WTC11 (cell line): ENCODE data around the gene TMPRSS6. TPM values are rescaled to one million over a fixed set of nuclear protein-coding genes. Genes with fewer than 3 reads are reported as not detected.

Source experiments
- ATAC-seq: fragments of 200-7000 bp; cut with Tn5 transposase; 2 replicates; pipeline ENCODE4 v1.10.0; 2021; ENCODE audit warnings: mild to moderate bottlenecking, moderate library complexity
- CTCF ChIA-PET: fragments of 300-600 bp; sonication (Branson Sonifier 250); formaldehyde crosslinking; loops from one replicate; lab custom pipeline; 2021; ENCODE audit warnings: antibody characterized with exemption; lab: Charles Lee
- POLR2A ChIA-PET: fragments of 350-600 bp; sonication (Branson Sonifier 250); formaldehyde crosslinking; loops from one replicate; lab custom pipeline; 2021; ENCODE audit warnings: antibody characterized with exemption; lab: Charles Lee
- DNase-seq: peaks from one replicate; pipeline ENCODE4 v3.0.0; 2021; ENCODE audit warnings: low spot score
- H3K27ac Mint-ChIP-seq: 2 replicates; pipeline ENCODE4 v1.8.0; 2021; ENCODE audit warnings: mixed read lengths
- H3K27me3 Mint-ChIP-seq: 2 replicates; pipeline ENCODE4 v1.8.0; 2021; ENCODE audit warnings: low read depth, mild to moderate bottlenecking, moderate library complexity, mixed read lengths
- H3K36me3 Mint-ChIP-seq: 2 replicates; pipeline ENCODE4 v1.8.0; 2021; ENCODE audit warnings: mixed read lengths
- H3K4me1 Mint-ChIP-seq: 2 replicates; pipeline ENCODE4 v1.8.0; 2022; ENCODE audit warnings: mixed read lengths
- H3K4me3 Mint-ChIP-seq: 2 replicates; pipeline ENCODE4 v1.8.0; 2021; ENCODE audit warnings: mild to moderate bottlenecking, moderate library complexity, mixed read lengths
- H3K9me3 Mint-ChIP-seq: 2 replicates; pipeline ENCODE4 v1.8.0; 2021; ENCODE audit warnings: mixed read lengths
- CBFB ChIP-seq: sonication (generic); formaldehyde crosslinking; IDR thresholded peaks from 2 replicates; pipeline ENCODE4 v1.8.1; 2022; ENCODE audit warnings: mild to moderate bottlenecking, low read depth, missing genetic modification reagents
- E2F4 ChIP-seq: sonication (generic); formaldehyde crosslinking; IDR thresholded peaks from 2 replicates; pipeline ENCODE4 v1.8.1; 2022; ENCODE audit warnings: low read depth, mild to moderate bottlenecking, moderate library complexity, missing genetic modification reagents, borderline replicate concordance
- ELF4 ChIP-seq: sonication (generic); formaldehyde crosslinking; IDR thresholded peaks from 2 replicates; pipeline ENCODE4 v1.8.1; 2022; ENCODE audit warnings: low read depth, mild to moderate bottlenecking, moderate library complexity, missing genetic modification reagents
- ETV6 ChIP-seq: sonication (generic); formaldehyde crosslinking; IDR thresholded peaks from 2 replicates; pipeline ENCODE4 v1.8.1; 2022; ENCODE audit warnings: mild to moderate bottlenecking, missing genetic modification reagents
- FOXK1 ChIP-seq: sonication (generic); formaldehyde crosslinking; IDR thresholded peaks from 2 replicates; pipeline ENCODE4 v1.8.0; 2022; ENCODE audit warnings: mild to moderate bottlenecking, moderate library complexity, missing genetic modification reagents
- GABPB1 ChIP-seq: sonication (generic); formaldehyde crosslinking; IDR thresholded peaks from 2 replicates; pipeline ENCODE4 v1.8.1; 2023; ENCODE audit warnings: mild to moderate bottlenecking, missing genetic modification reagents
- HMGA2 ChIP-seq: fragments of 250-450 bp; sonication (Bioruptor Pico); IDR thresholded peaks from 2 replicates; pipeline ENCODE4 v1.4.0; 2021; ENCODE audit warnings: mild to moderate bottlenecking, moderate library complexity
- IRF2 ChIP-seq: sonication (generic); formaldehyde crosslinking; IDR thresholded peaks from 2 replicates; pipeline ENCODE4 v1.8.0; 2022; ENCODE audit warnings: low read depth, missing genetic modification reagents, borderline replicate concordance
- JAZF1 ChIP-seq: fragments of 250-450 bp; sonication (Bioruptor Pico); IDR thresholded peaks from 2 replicates; pipeline ENCODE4 v1.9.0; 2021; ENCODE audit warnings: moderate library complexity, mild to moderate bottlenecking, inconsistent platforms
- JUN ChIP-seq: sonication (generic); formaldehyde crosslinking; IDR thresholded peaks from 2 replicates; pipeline ENCODE4 v1.8.0; 2023; ENCODE audit warnings: mild to moderate bottlenecking, missing genetic modification reagents
- NFATC4 ChIP-seq: fragments of 250-450 bp; sonication (Bioruptor Pico); IDR thresholded peaks from 2 replicates; pipeline ENCODE4 v1.9.0; 2021; ENCODE audit warnings: mild to moderate bottlenecking
- NFYB ChIP-seq: sonication (generic); formaldehyde crosslinking; conservative IDR thresholded peaks from 2 replicates; pipeline ENCODE4 v1.8.0; 2022; ENCODE audit warnings: low read depth, missing genetic modification reagents
- SOX15 ChIP-seq: fragments of 250-450 bp; sonication (Bioruptor Pico); IDR thresholded peaks from 2 replicates; pipeline ENCODE4 v1.9.0; 2021; ENCODE audit warnings: mild to moderate bottlenecking
- TEAD4 ChIP-seq: sonication (generic); formaldehyde crosslinking; IDR thresholded peaks from 2 replicates; pipeline ENCODE4 v1.8.0; 2022; ENCODE audit warnings: mild to moderate bottlenecking, missing genetic modification reagents
- ZBTB43 ChIP-seq: sonication (generic); formaldehyde crosslinking; IDR thresholded peaks from 2 replicates; pipeline ENCODE4 v1.8.1; 2023; ENCODE audit warnings: mild to moderate bottlenecking, missing genetic modification reagents
- ZNF232 ChIP-seq: sonication (generic); formaldehyde crosslinking; IDR thresholded peaks from 2 replicates; pipeline ENCODE4 v1.8.0; 2022; ENCODE audit warnings: mild to moderate bottlenecking, missing genetic modification reagents
- ZNF263 ChIP-seq: sonication (generic); formaldehyde crosslinking; IDR thresholded peaks from 2 replicates; pipeline ENCODE4 v1.8.1; 2022; ENCODE audit warnings: low read depth, mild to moderate bottlenecking, moderate library complexity, missing genetic modification reagents
- ZNF317 ChIP-seq: sonication (generic); formaldehyde crosslinking; IDR thresholded peaks from 2 replicates; pipeline ENCODE4 v1.8.1; 2023; ENCODE audit warnings: low read depth, mild to moderate bottlenecking, moderate library complexity, missing genetic modification reagents, borderline replicate concordance
- total RNA-seq: library from RNA; stranded (reverse); gene quantifications from 3 replicates; pipeline ENCODE4 v1.2.3, GENCODE V29; 2021
- TF ChIP-seq, protein P1 (sequence below): sonication (generic); formaldehyde crosslinking; IDR thresholded peaks from 2 replicates; pipeline ENCODE4 v1.8.1; 2023; ENCODE audit warnings: mild to moderate bottlenecking, missing genetic modification reagents, moderate library complexity
- TF ChIP-seq, protein P2 (sequence below): fragments of 250-450 bp; sonication (Bioruptor Pico); IDR thresholded peaks from 2 replicates; pipeline ENCODE4 v1.9.0; 2021; ENCODE audit warnings: moderate library complexity, mild to moderate bottlenecking, inconsistent platforms, borderline replicate concordance
- TF ChIP-seq, protein P3 (sequence below): sonication (generic); formaldehyde crosslinking; IDR thresholded peaks from 2 replicates; pipeline ENCODE4 v1.8.1; 2023; ENCODE audit warnings: mild to moderate bottlenecking, missing genetic modification reagents, moderate library complexity
- TF ChIP-seq, protein P4 (sequence below): sonication (generic); formaldehyde crosslinking; IDR thresholded peaks from 2 replicates; pipeline ENCODE4 v1.8.1; 2023; ENCODE audit warnings: mild to moderate bottlenecking, moderate library complexity, missing genetic modification reagents
- TF ChIP-seq, protein P5 (sequence below): sonication (generic); formaldehyde crosslinking; IDR thresholded peaks from 2 replicates; pipeline ENCODE4 v1.8.1; 2023; ENCODE audit warnings: mild to moderate bottlenecking, missing genetic modification reagents, borderline replicate concordance
- TF ChIP-seq, protein P6 (sequence below): fragments of 250-450 bp; sonication (Bioruptor Pico); IDR thresholded peaks from 2 replicates; pipeline ENCODE4 v1.9.0; 2021; ENCODE audit warnings: mild to moderate bottlenecking

The TMPRSS6 gene
- total RNA-seq, 1 experiment from 2014 or later = 0.11 TPM

GRCh38 chr22:37067428-37067827 is 42.1 kb downstream of the TMPRSS6 start:
- TF ChIP-seq IRF2 (CRISPR knock-in tag) = no peak
- TF ChIP-seq SOX15 (CRISPR knock-in tag) = no peak
- no peak for TF ChIP-seq NFYB (CRISPR knock-in tag)
- no peak for TF ChIP-seq ZNF317
- TF ChIP-seq ZNF232 (CRISPR knock-in tag) = no peak
- no peak for TF ChIP-seq ZBTB43
- TF ChIP-seq, protein P1, sequence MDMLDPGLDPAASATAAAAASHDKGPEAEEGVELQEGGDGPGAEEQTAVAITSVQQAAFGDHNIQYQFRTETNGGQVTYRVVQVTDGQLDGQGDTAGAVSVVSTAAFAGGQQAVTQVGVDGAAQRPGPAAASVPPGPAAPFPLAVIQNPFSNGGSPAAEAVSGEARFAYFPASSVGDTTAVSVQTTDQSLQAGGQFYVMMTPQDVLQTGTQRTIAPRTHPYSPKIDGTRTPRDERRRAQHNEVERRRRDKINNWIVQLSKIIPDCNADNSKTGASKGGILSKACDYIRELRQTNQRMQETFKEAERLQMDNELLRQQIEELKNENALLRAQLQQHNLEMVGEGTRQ (CRISPR knock-in tag) = no peak
- TF ChIP-seq, protein P2, sequence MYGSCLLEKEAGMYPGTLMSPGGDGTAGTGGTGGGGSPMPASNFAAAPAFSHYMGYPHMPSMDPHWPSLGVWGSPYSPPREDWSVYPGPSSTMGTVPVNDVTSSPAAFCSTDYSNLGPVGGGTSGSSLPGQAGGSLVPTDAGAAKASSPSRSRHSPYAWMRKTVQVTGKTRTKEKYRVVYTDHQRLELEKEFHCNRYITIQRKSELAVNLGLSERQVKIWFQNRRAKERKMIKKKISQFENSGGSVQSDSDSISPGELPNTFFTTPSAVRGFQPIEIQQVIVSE = no peak
- TF ChIP-seq JAZF1 (CRISPR knock-in tag) = no peak
- TF ChIP-seq, protein P3, sequence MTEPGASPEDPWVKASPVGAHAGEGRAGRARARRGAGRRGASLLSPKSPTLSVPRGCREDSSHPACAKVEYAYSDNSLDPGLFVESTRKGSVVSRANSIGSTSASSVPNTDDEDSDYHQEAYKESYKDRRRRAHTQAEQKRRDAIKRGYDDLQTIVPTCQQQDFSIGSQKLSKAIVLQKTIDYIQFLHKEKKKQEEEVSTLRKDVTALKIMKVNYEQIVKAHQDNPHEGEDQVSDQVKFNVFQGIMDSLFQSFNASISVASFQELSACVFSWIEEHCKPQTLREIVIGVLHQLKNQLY (CRISPR knock-in tag) = no peak
- TF ChIP-seq CBFB (CRISPR knock-in tag) = no peak
- TF ChIP-seq, protein P4, sequence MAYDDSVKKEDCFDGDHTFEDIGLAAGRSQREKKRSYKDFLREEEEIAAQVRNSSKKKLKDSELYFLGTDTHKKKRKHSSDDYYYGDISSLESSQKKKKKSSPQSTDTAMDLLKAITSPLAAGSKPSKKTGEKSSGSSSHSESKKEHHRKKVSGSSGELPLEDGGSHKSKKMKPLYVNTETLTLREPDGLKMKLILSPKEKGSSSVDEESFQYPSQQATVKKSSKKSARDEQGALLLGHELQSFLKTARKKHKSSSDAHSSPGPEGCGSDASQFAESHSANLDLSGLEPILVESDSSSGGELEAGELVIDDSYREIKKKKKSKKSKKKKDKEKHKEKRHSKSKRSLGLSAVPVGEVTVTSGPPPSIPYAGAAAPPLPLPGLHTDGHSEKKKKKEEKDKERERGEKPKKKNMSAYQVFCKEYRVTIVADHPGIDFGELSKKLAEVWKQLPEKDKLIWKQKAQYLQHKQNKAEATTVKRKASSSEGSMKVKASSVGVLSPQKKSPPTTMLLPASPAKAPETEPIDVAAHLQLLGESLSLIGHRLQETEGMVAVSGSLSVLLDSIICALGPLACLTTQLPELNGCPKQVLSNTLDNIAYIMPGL = no peak
- TF ChIP-seq JUN = no peak
- TF ChIP-seq TEAD4 (CRISPR knock-in tag) = no peak
- no peak for TF ChIP-seq ETV6 (CRISPR knock-in tag)
- no peak for TF ChIP-seq FOXK1 (CRISPR knock-in tag)
- no peak for TF ChIP-seq NFATC4 (CRISPR knock-in tag)
- no peak for ATAC-seq
- ChIA-PET CTCF (interaction anchor here (1.7 to 2.0 kb wide), 2 partner anchors 16 to 132 kb away, joined by 6 to 8 read pairs; partner anchors contain the start of gene KCTD17), POLR2A (no interaction called here)
- H3K4me3 Mint-ChIP-seq = no peak overlapping the region
- H3K9me3 Mint-ChIP-seq = no peaks in the 10 kb centered on the region
- DNase-seq = no peak
- no peaks in the 10 kb centered on the region for H3K36me3 Mint-ChIP-seq
- H3K27me3 Mint-ChIP-seq = peaks cover 39% of the 10 kb centered on the region
- no peak overlapping the region for H3K27ac Mint-ChIP-seq
- peaks cover 16% of the 10 kb centered on the region for H3K4me1 Mint-ChIP-seq

GRCh38 chr22:37065961-37066360 is 43.6 kb downstream of the TMPRSS6 start:
- ChIA-PET POLR2A (interaction anchor here (0.5 kb wide), 1 partner anchor 514 kb away, joined by 3 read pairs; the partner anchor contains the start of gene LGALS2), CTCF (interaction anchor here (1.5 kb wide), 1 partner anchor 20 kb away, joined by 5 read pairs; no protein-coding TSS in a partner anchor)
- Mint-ChIP-seq H3K4me1 (peaks cover 19% of the 10 kb centered on the region), H3K4me3 (no peak overlapping the region), H3K27me3 (peaks cover 39% of the 10 kb centered on the region), H3K9me3 (no peaks in the 10 kb centered on the region), H3K27ac (no peak overlapping the region), H3K36me3 (no peaks in the 10 kb centered on the region)
- ATAC-seq (no peak), DNase-seq (no peak)
- TF ChIP-seq ELF4 (CRISPR knock-in tag) = no peak
- TF ChIP-seq, protein P5, sequence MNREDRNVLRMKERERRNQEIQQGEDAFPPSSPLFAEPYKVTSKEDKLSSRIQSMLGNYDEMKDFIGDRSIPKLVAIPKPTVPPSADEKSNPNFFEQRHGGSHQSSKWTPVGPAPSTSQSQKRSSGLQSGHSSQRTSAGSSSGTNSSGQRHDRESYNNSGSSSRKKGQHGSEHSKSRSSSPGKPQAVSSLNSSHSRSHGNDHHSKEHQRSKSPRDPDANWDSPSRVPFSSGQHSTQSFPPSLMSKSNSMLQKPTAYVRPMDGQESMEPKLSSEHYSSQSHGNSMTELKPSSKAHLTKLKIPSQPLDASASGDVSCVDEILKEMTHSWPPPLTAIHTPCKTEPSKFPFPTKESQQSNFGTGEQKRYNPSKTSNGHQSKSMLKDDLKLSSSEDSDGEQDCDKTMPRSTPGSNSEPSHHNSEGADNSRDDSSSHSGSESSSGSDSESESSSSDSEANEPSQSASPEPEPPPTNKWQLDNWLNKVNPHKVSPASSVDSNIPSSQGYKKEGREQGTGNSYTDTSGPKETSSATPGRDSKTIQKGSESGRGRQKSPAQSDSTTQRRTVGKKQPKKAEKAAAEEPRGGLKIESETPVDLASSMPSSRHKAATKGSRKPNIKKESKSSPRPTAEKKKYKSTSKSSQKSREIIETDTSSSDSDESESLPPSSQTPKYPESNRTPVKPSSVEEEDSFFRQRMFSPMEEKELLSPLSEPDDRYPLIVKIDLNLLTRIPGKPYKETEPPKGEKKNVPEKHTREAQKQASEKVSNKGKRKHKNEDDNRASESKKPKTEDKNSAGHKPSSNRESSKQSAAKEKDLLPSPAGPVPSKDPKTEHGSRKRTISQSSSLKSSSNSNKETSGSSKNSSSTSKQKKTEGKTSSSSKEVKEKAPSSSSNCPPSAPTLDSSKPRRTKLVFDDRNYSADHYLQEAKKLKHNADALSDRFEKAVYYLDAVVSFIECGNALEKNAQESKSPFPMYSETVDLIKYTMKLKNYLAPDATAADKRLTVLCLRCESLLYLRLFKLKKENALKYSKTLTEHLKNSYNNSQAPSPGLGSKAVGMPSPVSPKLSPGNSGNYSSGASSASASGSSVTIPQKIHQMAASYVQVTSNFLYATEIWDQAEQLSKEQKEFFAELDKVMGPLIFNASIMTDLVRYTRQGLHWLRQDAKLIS (CRISPR knock-in tag) = no peak
- no peak for TF ChIP-seq ZNF263 (CRISPR knock-in tag)
- TF ChIP-seq, protein P6, sequence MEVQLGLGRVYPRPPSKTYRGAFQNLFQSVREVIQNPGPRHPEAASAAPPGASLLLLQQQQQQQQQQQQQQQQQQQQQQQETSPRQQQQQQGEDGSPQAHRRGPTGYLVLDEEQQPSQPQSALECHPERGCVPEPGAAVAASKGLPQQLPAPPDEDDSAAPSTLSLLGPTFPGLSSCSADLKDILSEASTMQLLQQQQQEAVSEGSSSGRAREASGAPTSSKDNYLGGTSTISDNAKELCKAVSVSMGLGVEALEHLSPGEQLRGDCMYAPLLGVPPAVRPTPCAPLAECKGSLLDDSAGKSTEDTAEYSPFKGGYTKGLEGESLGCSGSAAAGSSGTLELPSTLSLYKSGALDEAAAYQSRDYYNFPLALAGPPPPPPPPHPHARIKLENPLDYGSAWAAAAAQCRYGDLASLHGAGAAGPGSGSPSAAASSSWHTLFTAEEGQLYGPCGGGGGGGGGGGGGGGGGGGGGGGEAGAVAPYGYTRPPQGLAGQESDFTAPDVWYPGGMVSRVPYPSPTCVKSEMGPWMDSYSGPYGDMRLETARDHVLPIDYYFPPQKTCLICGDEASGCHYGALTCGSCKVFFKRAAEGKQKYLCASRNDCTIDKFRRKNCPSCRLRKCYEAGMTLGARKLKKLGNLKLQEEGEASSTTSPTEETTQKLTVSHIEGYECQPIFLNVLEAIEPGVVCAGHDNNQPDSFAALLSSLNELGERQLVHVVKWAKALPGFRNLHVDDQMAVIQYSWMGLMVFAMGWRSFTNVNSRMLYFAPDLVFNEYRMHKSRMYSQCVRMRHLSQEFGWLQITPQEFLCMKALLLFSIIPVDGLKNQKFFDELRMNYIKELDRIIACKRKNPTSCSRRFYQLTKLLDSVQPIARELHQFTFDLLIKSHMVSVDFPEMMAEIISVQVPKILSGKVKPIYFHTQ = no peak
- no peak for TF ChIP-seq HMGA2 (CRISPR knock-in tag)
- TF ChIP-seq GABPB1 (CRISPR knock-in tag) = no peak
- no peak for TF ChIP-seq E2F4 (CRISPR knock-in tag)
- TF ChIP-seq JUN = no peak
